Thyroid gland (tissue), 4 donors: ENCODE results near the gene ADRA2C. TPM values are rescaled to one million over a fixed set of nuclear protein-coding genes. Genes with fewer than 3 reads are reported as not detected.

Experiments
- DNase-seq, 2 donors: peaks; one replicate each; pipeline ENCODE4 v3.0.0-alpha.2; 2019
- H3K27ac ChIP-seq, 3 donors: fragments of 200-600 bp; sonication (generic); 1 replicate in 2 of 3; 2 replicates in 1 of 3; pipeline ENCODE4 v1.5.1; 2016 to 2019; ENCODE audit warnings: mild to moderate bottlenecking in 1 of 3, moderate library complexity in 1 of 3
- H3K27me3 ChIP-seq: fragments of 200-600 bp; sonication (generic); one replicate; pipeline ENCODE4 v1.5.1; 2019
- H3K36me3 ChIP-seq, 2 donors: fragments of 200-600 bp; sonication (generic); one replicate each; pipeline ENCODE4 v1.5.1; 2016 to 2019
- H3K4me1 ChIP-seq, 2 donors: fragments of 200-600 bp; sonication (generic); one replicate each; pipeline ENCODE4 v1.5.1; 2017 to 2019
- H3K4me3 ChIP-seq, 3 donors: fragments of 200-600 bp; sonication (generic); replicated peaks in 1 of 3; 1 replicate in 2 of 3; 2 replicates in 1 of 3; pipeline ENCODE4 v1.5.1; 2016; ENCODE audit warnings: mild to moderate bottlenecking in 1 of 3
- H3K9me3 ChIP-seq: fragments of 200-600 bp; sonication (generic); one replicate; pipeline ENCODE4 v1.5.1; 2017
- CTCF ChIP-seq, 6 experiments: fragments of 200-600 bp in 3 of 6; fragments of 450-650 bp in 3 of 6; sonication (generic) in 3 of 6; IDR thresholded peaks; one replicate each; pipeline ENCODE4 v1.5.1; 2016 to 2019; ENCODE audit warnings: antibody characterized with exemption in 6 of 6, mild to moderate bottlenecking in 2 of 6, inconsistent platforms in 1 of 6, moderate library complexity in 1 of 6
- POLR2A ChIP-seq, 2 donors: fragments of 450-650 bp; IDR thresholded peaks; one replicate each; pipeline ENCODE4 v1.6.1; 2017; ENCODE audit warnings: antibody characterized with exemption in 2 of 2, mild to moderate bottlenecking in 2 of 2, moderate library complexity in 1 of 2
- WGBS, 2 donors: methylation state at CpG; one replicate each; pipeline ENCODE4 v1.1.5; 2017; 5-methylcytosine and 5-hydroxymethylcytosine counted together
- intact Hi-C: fragments of 100-400 bp; cut with DNase I; formaldehyde crosslinking; loops from one replicate; pipeline ENCODE4 v1.15.1; 2023
- total RNA-seq, 4 donors: library from RNA; depleted of rRNA; stranded (reverse); fragments of >200 nt; gene quantifications; one replicate each; pipeline ENCODE4 v1.2.3, GENCODE V29; 2016

Gene ADRA2C
- total RNA-seq, 4 donors from 2014 or later = 0.45 to 3.5 (median 1.1) TPM

- H3K27me3 ChIP-seq = no peaks in the 10 kb centered on the region
- no peak for DNase-seq
Observed at GRCh38 chr4:3733195-3733594, 33.0 kb upstream of the ADRA2C start.

GRCh38 chr4:3735196-3735595, 31.0 kb upstream of the ADRA2C start:
- Histone ChIP-seq H3K27me3 (no peaks in the 10 kb centered on the region), H3K9me3 (no peaks in the 10 kb centered on the region), H3K36me3 (no peaks in the 10 kb centered on the region), H3K27ac (no peak overlapping the region), H3K4me3 (no peak overlapping the region), H3K4me1 (no peaks in the 10 kb centered on the region)
- intact Hi-C loops = no loop called here
- DNase-seq = no peak
- 60 to 91% methylated on average over 1 to 13 of the region's 14 CpGs for whole genome bisulfite sequencing, 2 donors
- TF ChIP-seq CTCF (IDR thresholded peaks at IDR 0.05) (no peak), POLR2A (IDR thresholded peaks at IDR 0.05) (no peak)

More at GRCh38 chr4:3733195-3733594, 33.0 kb upstream of the ADRA2C start:
- Histone ChIP-seq H3K4me3 (no peak overlapping the region), H3K27ac (no peak overlapping the region), H3K36me3 (no peaks in the 10 kb centered on the region), H3K4me1 (no peaks in the 10 kb centered on the region), H3K9me3 (no peaks in the 10 kb centered on the region)
- intact Hi-C loops = no loop called here
- no peak for TF ChIP-seq CTCF (IDR thresholded peaks at IDR 0.05)
- no peak for TF ChIP-seq POLR2A (IDR thresholded peaks at IDR 0.05)
- 38 to 50% methylated on average over 4 to 8 of the region's 9 CpGs for WGBS, 2 donors

- DNase-seq = no peak
- H3K27ac ChIP-seq = no peak overlapping the region
- no peaks in the 10 kb centered on the region for H3K27me3 ChIP-seq
- 73% methylated on average over 5 of the region's 5 CpGs for WGBS, 2 donors
- H3K9me3 ChIP-seq = no peaks in the 10 kb centered on the region
- H3K36me3 ChIP-seq = no peaks in the 10 kb centered on the region
- H3K4me1 ChIP-seq = no peaks in the 10 kb centered on the region
- H3K4me3 ChIP-seq = no peak overlapping the region
- TF ChIP-seq POLR2A (IDR thresholded peaks at IDR 0.05) (no peak), CTCF (IDR thresholded peaks at IDR 0.05) (no peak)
- intact Hi-C loops = no loop called here
Observed at GRCh38 chr4:3736290-3736689, 29.9 kb upstream of the ADRA2C start.

- no peak overlapping the region for H3K27ac ChIP-seq
- TF ChIP-seq CTCF (IDR thresholded peaks at IDR 0.05) = no peak
- TF ChIP-seq POLR2A (IDR thresholded peaks at IDR 0.05) = no peak
- intact Hi-C loops = no loop called here
- WGBS, 2 donors = 58 to 76% methylated on average over 6 of the region's 6 CpGs
- H3K27me3 ChIP-seq = no peaks in the 10 kb centered on the region
- DNase-seq = no peak
- H3K36me3 ChIP-seq = no peaks in the 10 kb centered on the region
- H3K9me3 ChIP-seq = no peaks in the 10 kb centered on the region
- no peak overlapping the region for H3K4me3 ChIP-seq
- H3K4me1 ChIP-seq = no peaks in the 10 kb centered on the region
Observed at GRCh38 chr4:3736806-3737205, 29.4 kb upstream of the ADRA2C start.

- Histone ChIP-seq H3K27me3 (peaks cover 4% of the 10 kb centered on the region), H3K4me1 (no peaks in the 10 kb centered on the region), H3K9me3 (no peaks in the 10 kb centered on the region), H3K4me3 (no peak overlapping the region), H3K36me3 (no peaks in the 10 kb centered on the region), H3K27ac (no peak overlapping the region)
- intact Hi-C loops = no loop called here
- WGBS, 2 donors = 100% methylated on average over 2 of the region's 13 CpGs; no CpG with 5 or more reads in 1 of the 2 donors
- DNase-seq = no peak
- TF ChIP-seq CTCF (IDR thresholded peaks at IDR 0.05) (no peak), POLR2A (IDR thresholded peaks at IDR 0.05) (no peak)
Observed at GRCh38 chr4:3739577-3739976, 26.6 kb upstream of the ADRA2C start.
